Neuronal stem cell (in vitro differentiated cells): Measurements from ENCODE around the gene SND1. TPM values are rescaled to one million over a fixed set of nuclear protein-coding genes. Genes with fewer than 3 reads are reported as not detected.

Experiments
- DNase-seq: peaks from one replicate; pipeline ENCODE4 v3.0.0-alpha.2; 2013; ENCODE audit warnings: low spot score
- H2AFZ ChIP-seq: one replicate; pipeline ENCODE4 v1.6.1; 2013; ENCODE audit warnings: mild to moderate bottlenecking, low read length, inconsistent platforms
- H2AK5ac ChIP-seq: 2 replicates; pipeline ENCODE4 v1.6.1; 2013; ENCODE audit warnings: low read depth, mild to moderate bottlenecking, inconsistent platforms, low read length, moderate library complexity, mixed read lengths
- H2BK120ac ChIP-seq: 2 replicates; pipeline ENCODE4 v1.6.1; 2013; ENCODE audit warnings: low read depth, mild to moderate bottlenecking, inconsistent platforms, low read length, moderate library complexity, mixed read lengths
- H2BK12ac ChIP-seq: one replicate; pipeline ENCODE4 v1.6.1; 2013; ENCODE audit warnings: low read length, inconsistent platforms
- H2BK15ac ChIP-seq: 2 replicates; pipeline ENCODE4 v1.6.1; 2013; ENCODE audit warnings: mild to moderate bottlenecking, low read length, inconsistent platforms, mixed read lengths
- H2BK5ac ChIP-seq: one replicate; pipeline ENCODE4 v1.6.1; 2013; ENCODE audit warnings: inconsistent platforms, mild to moderate bottlenecking, low read length, moderate library complexity
- H3K14ac ChIP-seq: one replicate; pipeline ENCODE4 v1.6.1; 2013; ENCODE audit warnings: low read length, inconsistent platforms
- H3K18ac ChIP-seq: 2 replicates; pipeline ENCODE4 v1.6.1; 2013; ENCODE audit warnings: low read length, inconsistent platforms
- H3K23ac ChIP-seq: 2 replicates; pipeline ENCODE4 v1.6.1; 2013; ENCODE audit warnings: low read depth, mild to moderate bottlenecking, mixed read lengths, low read length, inconsistent platforms; ENCODE audit not compliant: poor library complexity
- H3K27ac ChIP-seq: replicated peaks from 3 replicates; pipeline ENCODE4 v1.5.1; 2013; ENCODE audit warnings: low read length, inconsistent platforms
- H3K27me3 ChIP-seq, 3 experiments: 2 replicates each; pipeline ENCODE4 v1.6.1; 2013; ENCODE audit warnings: low read length in 3 of 3, mild to moderate bottlenecking in 2 of 3, inconsistent platforms in 1 of 3, low read depth in 1 of 3, mixed read lengths in 1 of 3, moderate library complexity in 1 of 3; ENCODE audit not compliant: control insufficient read depth in 3 of 3, insufficient read depth in 3 of 3
- H3K36me3 ChIP-seq, 2 donors: replicated peaks in 1 of 2; 2 replicates each; pipeline ENCODE4 v1.6.1; 2013; ENCODE audit warnings: low read length in 2 of 2; ENCODE audit not compliant: control insufficient read depth in 2 of 2, insufficient read depth in 2 of 2
- H3K4ac ChIP-seq: 2 replicates; pipeline ENCODE4 v1.6.1; 2013; ENCODE audit warnings: inconsistent platforms, mild to moderate bottlenecking, low read length, moderate library complexity
- H3K4me1 ChIP-seq, 2 donors: 1 replicate in 1 of 2; 2 replicates in 1 of 2; pipeline ENCODE4 v1.6.1; 2013; ENCODE audit warnings: low read length in 2 of 2, low read depth in 1 of 2; ENCODE audit not compliant: control insufficient read depth in 2 of 2, insufficient read depth in 1 of 2
- H3K4me2 ChIP-seq: one replicate; pipeline ENCODE4 v1.6.1; 2013; ENCODE audit warnings: mild to moderate bottlenecking, low read length, inconsistent platforms; ENCODE audit not compliant: insufficient read depth, poor library complexity, severe bottlenecking
- H3K4me3 ChIP-seq, 2 donors: 2 replicates each; pipeline ENCODE4 v1.5.1; 2013; ENCODE audit warnings: low read length in 2 of 2, mild to moderate bottlenecking in 2 of 2, inconsistent platforms in 1 of 2, moderate library complexity in 1 of 2
- H3K79me1 ChIP-seq: one replicate; pipeline ENCODE4 v1.6.1; 2013; ENCODE audit warnings: low read depth, mild to moderate bottlenecking, inconsistent platforms, low read length, moderate library complexity
- H3K9ac ChIP-seq: one replicate; pipeline ENCODE4 v1.6.1; 2013; ENCODE audit warnings: mild to moderate bottlenecking, low read depth, low read length, inconsistent platforms; ENCODE audit not compliant: poor library complexity
- H3K9me3 ChIP-seq, 2 donors: replicated peaks in 1 of 2; 2 replicates each; pipeline versions ENCODE3 to v1.6.1; 2013; ENCODE audit warnings: low read length in 2 of 2, mild to moderate bottlenecking in 2 of 2, inconsistent platforms in 1 of 2, low read depth in 1 of 2, mixed read lengths in 1 of 2, moderate library complexity in 1 of 2; ENCODE audit not compliant: control insufficient read depth in 2 of 2, insufficient read depth in 1 of 2
- H4K8ac ChIP-seq: one replicate; pipeline ENCODE4 v1.6.1; 2013; ENCODE audit warnings: low read depth, mild to moderate bottlenecking, inconsistent platforms, low read length, moderate library complexity
- H4K91ac ChIP-seq: one replicate; pipeline ENCODE4 v1.6.1; 2013; ENCODE audit warnings: low read length, low read depth, mild to moderate bottlenecking, inconsistent platforms; ENCODE audit not compliant: poor library complexity
- WGBS, 2 donors: extraction: QIAGEN DNeasy Blood & Tissue Kit; methylation state at CpG; one replicate each; pipeline ENCODE4 v1.1.7; 2013; ENCODE audit warnings: missing lambda C conversion rate in 2 of 2, mixed read lengths in 1 of 2; ENCODE audit not compliant: insufficient read length in 2 of 2, insufficient replicate concordance in 1 of 2; ENCODE audit errors: extremely low coverage in 2 of 2; 5-methylcytosine and 5-hydroxymethylcytosine counted together
- small RNA-seq: library from polyadenylated mRNA; stranded (forward); fragments of <200 nt; extraction: miRNeasy Mini kit (QIAGEN cat#:217004); gene quantifications from one replicate; pipeline ENCODE3, GENCODE V24; 2013; ENCODE audit not compliant: insufficient read depth

Gene SND1

DNA sequence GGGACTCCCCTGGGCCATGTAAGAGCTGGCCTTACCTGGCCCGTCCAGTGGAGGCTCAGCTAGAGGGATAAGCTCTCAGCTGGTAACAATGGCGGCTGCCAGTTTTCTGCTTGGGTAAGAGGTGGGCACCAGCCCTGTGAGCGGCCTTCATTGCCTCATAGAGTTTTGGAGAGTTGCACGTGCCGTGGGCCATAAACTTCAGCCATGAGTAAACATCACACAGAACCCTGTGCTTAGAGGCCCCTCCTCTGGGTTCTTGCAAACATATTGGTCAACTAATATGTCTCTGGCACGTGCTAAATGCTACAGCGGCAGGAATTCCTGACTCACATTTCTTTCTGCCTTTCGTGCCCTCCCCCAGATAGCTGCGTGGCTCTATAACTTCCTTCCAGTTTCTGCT is 485.2 kb downstream of the SND1 start:
- DNase-seq, result no peak
- Histone ChIP-seq H2BK12ac (no peak overlapping the region), H4K8ac (no peak overlapping the region), H3K4ac (no peak overlapping the region), H2BK120ac (peak overlapping the region; percentile 81), H3K4me1 (peaks cover 7 to 8% of the 10 kb centered on the region in 2 donors), H3K27ac (no peak overlapping the region), H3K18ac (peak overlapping the region; percentile 48), H3K23ac (no peak overlapping the region), H3K4me3 (no peak overlapping the region), H2BK15ac (peak overlapping the region; percentile 83), H3K79me1 (no peaks in the 10 kb centered on the region), H2BK5ac (no peak overlapping the region), H4K91ac (no peak overlapping the region), H2AK5ac (peak overlapping the region; percentile 86), H3K9ac (no peak overlapping the region), H3K9me3 (peaks cover 0 to 2% of the 10 kb centered on the region in 2 donors), H3K36me3 (no peaks in the 10 kb centered on the region), H3K27me3 (peaks cover 2 to 43% (median 15%) of the 10 kb centered on the region in 3 experiments), H2AFZ (no peak overlapping the region), H3K14ac (no peak overlapping the region), H3K4me2 (no peak overlapping the region)
- WGBS, 2 donors, result no CpG with 5 or more reads among the region's 9 CpGs

DNA sequence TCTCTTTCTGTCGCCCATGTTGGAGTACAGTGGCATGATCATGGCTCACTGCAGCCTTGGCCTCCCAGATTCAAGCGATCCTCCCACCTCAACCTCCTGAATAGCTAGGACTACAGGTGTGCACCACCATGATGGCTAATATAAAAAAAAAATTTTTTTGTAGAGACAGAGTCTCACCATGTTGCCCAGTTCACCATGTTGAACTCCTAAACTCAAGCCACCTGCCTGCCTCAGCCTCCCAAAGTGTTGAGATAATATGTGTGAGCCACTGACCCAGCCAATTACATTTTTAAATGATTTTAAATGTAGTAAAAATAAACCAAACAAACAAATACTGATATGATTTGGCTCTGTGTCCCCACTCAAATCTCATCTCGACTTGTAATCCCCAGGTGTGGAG is 487.4 kb downstream of the SND1 start:
- Histone ChIP-seq H4K91ac (no peak overlapping the region), H3K27me3 (peaks cover 2 to 35% (median 12%) of the 10 kb centered on the region in 3 experiments), H2BK12ac (no peak overlapping the region), H2AFZ (no peak overlapping the region), H2BK15ac (no peak overlapping the region), H3K27ac (no peak overlapping the region), H3K23ac (no peak overlapping the region), H2BK120ac (no peak overlapping the region), H4K8ac (no peak overlapping the region), H3K4me1 (peaks cover 7 to 8% of the 10 kb centered on the region in 2 donors), H3K79me1 (no peaks in the 10 kb centered on the region), H3K4me2 (no peak overlapping the region), H3K9ac (no peak overlapping the region), H3K4me3 (no peak overlapping the region), H3K14ac (no peak overlapping the region), H3K18ac (no peak overlapping the region), H3K9me3 (peaks cover 0 to 2% of the 10 kb centered on the region in 2 donors), H2BK5ac (no peak overlapping the region), H3K4ac (no peak overlapping the region), H2AK5ac (no peak overlapping the region), H3K36me3 (no peaks in the 10 kb centered on the region)
- no peak for DNase-seq
- WGBS, 2 donors, result no CpG with 5 or more reads among the region's 3 CpGs

GRCh38 chr7:128141683-128142195 is 489.7 kb downstream of the SND1 start:
- no peak overlapping the region for H4K91ac ChIP-seq
- no peak overlapping the region for H3K4me2 ChIP-seq
- no peak overlapping the region for H3K4me3 ChIP-seq
- H3K4ac ChIP-seq, result no peak overlapping the region
- no peak overlapping the region for H3K18ac ChIP-seq
- H2BK15ac ChIP-seq, result no peak overlapping the region
- H3K4me1 ChIP-seq, result peaks cover 0 to 1% of the 10 kb centered on the region in 2 donors
- H3K27me3 ChIP-seq, result peaks cover 0 to 27% (median 0%) of the 10 kb centered on the region in 3 experiments
- H2AK5ac ChIP-seq, result no peak overlapping the region
- no peak overlapping the region for H3K27ac ChIP-seq
- H2BK5ac ChIP-seq, result no peak overlapping the region
- no CpG with 5 or more reads among the region's 6 CpGs for WGBS, 2 donors
- DNase-seq, result no peak
- H3K23ac ChIP-seq, result no peak overlapping the region
- no peak overlapping the region for H2BK12ac ChIP-seq
- no peak overlapping the region for H2AFZ ChIP-seq
- H3K79me1 ChIP-seq, result no peaks in the 10 kb centered on the region
- no peaks in the 10 kb centered on the region for H3K36me3 ChIP-seq
- H3K9ac ChIP-seq, result no peak overlapping the region
- no peak overlapping the region for H3K14ac ChIP-seq
- H4K8ac ChIP-seq, result no peak overlapping the region
- no peak overlapping the region for H2BK120ac ChIP-seq
- H3K9me3 ChIP-seq, result peaks cover 0 to 2% of the 10 kb centered on the region in 2 donors

Small RNA genes within 50 kb of the gene (small RNA-seq; reads per million reads assigned to genes)
- gene MIR593, result not detected
